H1 (cell line): Measurements from ENCODE around the gene EHHADH. TPM values are rescaled to one million over a fixed set of nuclear protein-coding genes. Genes with fewer than 3 reads are reported as not detected.

ENCODE experiments used
- CTCF ChIA-PET: fragments of 300-600 bp; sonication (Branson Sonifier 250); formaldehyde crosslinking; loops from one replicate; lab custom pipeline; 2021; ENCODE audit not compliant: partially characterized antibody; lab: Charles Lee
- POLR2A ChIA-PET: fragments of 300-600 bp; sonication (Branson Sonifier 250); formaldehyde crosslinking; loops from one replicate; lab custom pipeline; 2021; ENCODE audit warnings: inconsistent platforms; ENCODE audit not compliant: partially characterized antibody; lab: Charles Lee
- DNase-seq, 2 experiments: peaks; one replicate each; pipeline versions ENCODE4 v3.0.0 to v3.0.0-alpha.2; 2010 to 2022; ENCODE audit warnings: low spot score in 2 of 2, low read depth in 1 of 2, mixed read lengths in 1 of 2
- FAIRE-seq: peaks from 2 replicates; lab custom pipeline; 2011; peaks lifted over from hg19 to GRCh38; lab: Jason Lieb, UNC
- H2AFZ ChIP-seq: 2 replicates; pipeline ENCODE4 v1.8.1; 2012; ENCODE audit warnings: low read length, inconsistent platforms
- H2AK5ac ChIP-seq: 2 replicates; pipeline ENCODE4 v1.6.1; 2013; ENCODE audit warnings: low read depth, low read length
- H2BK120ac ChIP-seq: replicated peaks from 2 replicates; pipeline ENCODE3; 2013; ENCODE audit warnings: low read depth, low read length, inconsistent platforms
- H2BK12ac ChIP-seq: 2 replicates; pipeline ENCODE4 v1.6.1; 2013; ENCODE audit warnings: low read depth, low read length
- H2BK15ac ChIP-seq: 2 replicates; pipeline ENCODE4 v1.6.1; 2013; ENCODE audit warnings: low read length
- H2BK20ac ChIP-seq: 2 replicates; pipeline ENCODE4 v1.6.1; 2013; ENCODE audit warnings: low read length
- H2BK5ac ChIP-seq: 2 replicates; pipeline ENCODE4 v1.6.1; 2013; ENCODE audit warnings: low read depth, low read length
- H3K14ac ChIP-seq: 2 replicates; pipeline ENCODE4 v1.6.1; 2013; ENCODE audit warnings: inconsistent platforms; ENCODE audit not compliant: insufficient read length
- H3K18ac ChIP-seq: 2 replicates; pipeline ENCODE4 v1.6.1; 2013; ENCODE audit warnings: low read length; ENCODE audit errors: extremely low read depth
- H3K23ac ChIP-seq: 2 replicates; pipeline ENCODE4 v1.6.1; 2013; ENCODE audit warnings: inconsistent platforms; ENCODE audit not compliant: insufficient read length
- H3K23me2 ChIP-seq: 2 replicates; pipeline ENCODE4 v1.6.1; 2013; ENCODE audit warnings: low read depth, low read length
- H3K27ac ChIP-seq: 2 replicates; pipeline ENCODE4 v1.6.1; 2011; ENCODE audit warnings: low read depth, low read length, inconsistent platforms
- H3K27me3 ChIP-seq, 4 experiments: replicated peaks in 1 of 4; 1 replicate in 1 of 4; 2 replicates in 3 of 4; pipeline versions ENCODE4 v1.6.1 to v1.8.1; 2011 to 2013; ENCODE audit warnings: low read length in 3 of 4, mild to moderate bottlenecking in 3 of 4, inconsistent platforms in 2 of 4, mixed read lengths in 2 of 4, moderate library complexity in 1 of 4; ENCODE audit not compliant: control insufficient read depth in 3 of 4, insufficient read depth in 3 of 4; ENCODE audit errors: extremely low read depth in 1 of 4
- H3K36me3 ChIP-seq, 4 experiments: 2 replicates each; pipeline versions ENCODE4 v1.6.1 to v1.8.1; 2011 to 2013; ENCODE audit warnings: mild to moderate bottlenecking in 4 of 4, low read length in 3 of 4, moderate library complexity in 2 of 4, control low read depth in 1 of 4, inconsistent platforms in 1 of 4; ENCODE audit not compliant: insufficient read depth in 4 of 4, control insufficient read depth in 2 of 4
- H3K4ac ChIP-seq: replicated peaks from 2 replicates; pipeline ENCODE3; 2013; ENCODE audit warnings: low read length, low read depth, mixed read lengths, inconsistent platforms; ENCODE audit not compliant: insufficient read length
- H3K4me1 ChIP-seq, 4 experiments: replicated peaks in 1 of 4; 1 replicate in 1 of 4; 2 replicates in 3 of 4; pipeline versions ENCODE4 v1.6.1 to v1.8.1; 2011 to 2013; ENCODE audit warnings: low read length in 3 of 4, inconsistent platforms in 2 of 4, mixed read lengths in 1 of 4; ENCODE audit not compliant: insufficient read depth in 4 of 4, control insufficient read depth in 3 of 4
- H3K4me2 ChIP-seq, 2 experiments: 2 replicates each; pipeline versions ENCODE4 v1.6.1 to v1.8.1; 2011 to 2013; ENCODE audit warnings: low read depth in 2 of 2, low read length in 2 of 2, control low read depth in 1 of 2, inconsistent platforms in 1 of 2, mild to moderate bottlenecking in 1 of 2; ENCODE audit not compliant: insufficient read depth in 1 of 2
- H3K4me3 ChIP-seq, 4 experiments: fragments of 200-600, 300-600 bp in 1 of 4; sonication (generic), shearing (Covaris generic), sonication (Bioruptor Twin) in 1 of 4; 2 replicates each; pipeline versions ENCODE4 v1.5.1 to v1.8.1; 2011 to 2016; ENCODE audit warnings: low read length in 4 of 4, low read depth in 3 of 4, control low read depth in 2 of 4, inconsistent platforms in 2 of 4, mild to moderate bottlenecking in 2 of 4, mixed read lengths in 1 of 4, moderate library complexity in 1 of 4; ENCODE audit not compliant: insufficient read depth in 2 of 4; ENCODE audit errors: extremely low read depth in 1 of 4
- H3K56ac ChIP-seq: replicated peaks from 2 replicates; pipeline ENCODE3; 2013; ENCODE audit warnings: low read depth, mild to moderate bottlenecking, mixed read lengths, low read length, inconsistent platforms; ENCODE audit not compliant: insufficient read length
- H3K79me1 ChIP-seq: 2 replicates; pipeline ENCODE4 v1.6.1; 2013; ENCODE audit warnings: low read depth, low read length, control low read depth
- H3K79me2 ChIP-seq, 2 experiments: 2 replicates each; pipeline versions ENCODE4 v1.6.1 to v1.8.1; 2012 to 2013; ENCODE audit warnings: low read length in 2 of 2, mild to moderate bottlenecking in 2 of 2, inconsistent platforms in 1 of 2; ENCODE audit not compliant: insufficient read depth in 2 of 2, control insufficient read depth in 1 of 2
- H3K9ac ChIP-seq, 4 experiments: replicated peaks in 1 of 4; 1 replicate in 1 of 4; 2 replicates in 3 of 4; pipeline versions ENCODE4 v1.6.1 to v1.8.1; 2011 to 2013; ENCODE audit warnings: low read depth in 3 of 4, low read length in 3 of 4, control low read depth in 2 of 4, mild to moderate bottlenecking in 2 of 4, moderate library complexity in 2 of 4, inconsistent platforms in 1 of 4; ENCODE audit errors: extremely low read depth in 1 of 4
- H3K9me3 ChIP-seq, 2 experiments: 2 replicates each; pipeline versions ENCODE4 v1.6.1 to v1.8.1; 2012 to 2013; ENCODE audit warnings: mild to moderate bottlenecking in 2 of 2, moderate library complexity in 2 of 2, control low read depth in 1 of 2, inconsistent platforms in 1 of 2, low read depth in 1 of 2, low read length in 1 of 2, mixed read lengths in 1 of 2; ENCODE audit not compliant: insufficient read depth in 2 of 2
- H4K20me1 ChIP-seq, 2 experiments: replicated peaks in 1 of 2; 2 replicates each; pipeline versions ENCODE3 to v1.8.1; 2011 to 2013; ENCODE audit warnings: inconsistent platforms in 2 of 2, low read length in 2 of 2, mild to moderate bottlenecking in 1 of 2; ENCODE audit not compliant: insufficient read depth in 2 of 2, control insufficient read depth in 1 of 2
- H4K5ac ChIP-seq: 2 replicates; pipeline ENCODE4 v1.6.1; 2013; ENCODE audit warnings: low read length, low read depth, mixed read lengths, inconsistent platforms; ENCODE audit not compliant: insufficient read length
- H4K8ac ChIP-seq: 2 replicates; pipeline ENCODE4 v1.8.0; 2013; ENCODE audit warnings: mild to moderate bottlenecking, moderate library complexity, low read length, inconsistent platforms; ENCODE audit not compliant: insufficient read depth; ENCODE audit errors: extremely low read depth
- H4K91ac ChIP-seq: replicated peaks from 2 replicates; pipeline ENCODE3; 2013; ENCODE audit warnings: low read length, mixed read lengths, inconsistent platforms; ENCODE audit not compliant: insufficient read length
- BCL11A ChIP-seq, 2 experiments: IDR thresholded peaks; one replicate each; pipeline ENCODE4 v1.6.1; 2011; ENCODE audit warnings: low read depth in 2 of 2, low read length in 2 of 2, mild to moderate bottlenecking in 2 of 2
- CHD1 ChIP-seq: IDR thresholded peaks from 2 replicates; pipeline ENCODE4 v1.6.1; 2012; ENCODE audit warnings: low read depth, low read length, improper control_type of control experiment
- E2F6 ChIP-seq: IDR thresholded peaks from 2 replicates; pipeline ENCODE4 v1.6.1; 2012; ENCODE audit warnings: inconsistent platforms
- EGR1 ChIP-seq: IDR thresholded peaks from 2 replicates; pipeline ENCODE4 v1.6.1; 2011; ENCODE audit warnings: low read depth, low read length, borderline replicate concordance
- HDAC6 ChIP-seq: IDR thresholded peaks from one replicate; pipeline ENCODE4 v1.7.1; 2012; ENCODE audit warnings: low read depth, mild to moderate bottlenecking, inconsistent platforms, low read length, moderate library complexity
- JUN ChIP-seq: IDR thresholded peaks from 2 replicates; pipeline ENCODE4 v1.6.1; 2011; ENCODE audit warnings: low read depth, mild to moderate bottlenecking, improper control_type of control experiment, low read length
- KDM1A ChIP-seq: fragments of 200-600, 300-600 bp; sonication (generic); IDR thresholded peaks from 2 replicates; pipeline ENCODE4 v1.7.1; 2016; ENCODE audit warnings: mild to moderate bottlenecking, low read length, borderline replicate concordance
- SAP30 ChIP-seq: fragments of 300-600 bp; sonication (generic); IDR thresholded peaks from 2 replicates; pipeline ENCODE4 v1.7.1; 2012; ENCODE audit warnings: low read length, moderate library complexity, mild to moderate bottlenecking, inconsistent platforms; ENCODE audit not compliant: insufficient read depth, insufficient replicate concordance
- SP1 ChIP-seq: IDR thresholded peaks from 2 replicates; pipeline ENCODE4 v1.6.1; 2011; ENCODE audit warnings: low read depth, low read length
- TAF1 ChIP-seq: IDR thresholded peaks from 2 replicates; pipeline ENCODE4 v1.6.1; 2011; ENCODE audit warnings: mild to moderate bottlenecking, low read depth, low read length
- TBP ChIP-seq: IDR thresholded peaks from 2 replicates; pipeline ENCODE4 v1.6.1; 2011; ENCODE audit warnings: low read depth, low read length, improper control_type of control experiment
- TEAD4 ChIP-seq: IDR thresholded peaks from 2 replicates; pipeline ENCODE4 v1.6.1; 2012; ENCODE audit warnings: low read depth, low read length, inconsistent platforms, mixed read lengths
- WGBS, 2 experiments: shearing (Covaris generic) in 1 of 2; methylation state at CpG; one replicate each; pipeline versions ENCODE4 v1.1.6 to v1.1.7; 2013 to 2015; ENCODE audit warnings: low lambda C conversion rate in 2 of 2, mixed read lengths in 2 of 2, inconsistent platforms in 1 of 2, low coverage in 1 of 2, missing lambda C conversion rate in 1 of 2; ENCODE audit not compliant: insufficient replicate concordance in 2 of 2, insufficient coverage in 1 of 2, insufficient read length in 1 of 2; ENCODE audit errors: extremely low coverage in 1 of 2, missing lambda C conversion rate in 1 of 2; 5-methylcytosine and 5-hydroxymethylcytosine counted together
- polyA plus RNA-seq, 7 experiments: library from polyadenylated mRNA; depleted of rRNA in 3 of 7; stranded (reverse) in 5 of 7; unstranded in 2 of 7; fragments of >200 nt in 5 of 7; fragments of 200-250 nt in 2 of 7; gene quantifications; 1 replicate in 5 of 7; 2 replicates in 1 of 7; 4 replicates in 1 of 7; pipeline versions ENCODE4 v1.2.1 to v1.2.3, GENCODE V29; 2011 to 2013; ENCODE audit warnings: missing spikeins in 2 of 7, mixed read lengths in 2 of 7
- total RNA-seq: library from RNA; stranded (reverse); fragmentation: NEBNext Ultra II Directional; extraction: Animal tissue kit (Norgen Biotek cat#: 25700); gene quantifications from 2 replicates; pipeline ENCODE4 v1.2.1, GENCODE V29; 2021
- TF ChIP-seq, protein P1 (sequence below): IDR thresholded peaks from 2 replicates; pipeline ENCODE4 v1.6.1; 2012; ENCODE audit warnings: low read length, inconsistent platforms

EHHADH gene
- total and polyA plus RNA-seq, 2 of the 8 experiments (the other 6 are each of a cell fraction or from before 2014, with no cell fraction given): 1.4 to 3.5 TPM

DNA sequence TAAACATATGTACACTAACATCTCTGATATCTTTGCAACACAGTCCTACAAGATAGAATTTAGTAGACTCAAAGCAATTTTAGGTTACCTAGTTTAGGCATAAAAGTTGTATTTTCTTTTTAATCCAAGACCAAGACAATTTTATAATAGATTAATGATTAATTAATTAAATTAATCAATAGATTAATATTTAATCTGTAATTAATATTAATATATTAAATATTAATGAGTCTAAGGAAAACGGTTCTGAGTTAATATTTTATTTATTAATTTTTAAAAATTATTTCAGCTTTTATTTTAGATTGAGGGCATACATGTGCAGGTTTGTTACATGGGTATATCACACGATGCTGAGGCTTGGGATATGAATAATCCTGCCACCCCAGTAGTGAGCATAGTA is 49.0 kb downstream of the EHHADH start:
- Histone ChIP-seq H4K5ac (no peak overlapping the region), H3K56ac (no peak overlapping the region), H2AFZ (no peak overlapping the region), H3K9me3 (no peaks in the 10 kb centered on the region), H2BK12ac (no peak overlapping the region), H2AK5ac (no peak overlapping the region), H3K9ac (no peak overlapping the region), H3K27ac (no peak overlapping the region), H3K23ac (no peak overlapping the region), H3K14ac (no peak overlapping the region), H3K4me2 (no peak overlapping the region), H3K23me2 (no peaks in the 10 kb centered on the region), H2BK5ac (no peak overlapping the region), H3K27me3 (no peaks in the 10 kb centered on the region), H4K8ac (no peak overlapping the region), H3K18ac (no peak overlapping the region), H4K20me1 (no peaks in the 10 kb centered on the region), H2BK20ac (no peak overlapping the region), H3K79me2 (no peaks in the 10 kb centered on the region), H2BK15ac (no peak overlapping the region), H3K36me3 (no peaks in the 10 kb centered on the region), H3K4ac (no peak overlapping the region), H3K79me1 (no peaks in the 10 kb centered on the region), H2BK120ac (no peak overlapping the region), H3K4me3 (no peak overlapping the region), H3K4me1 (no peaks in the 10 kb centered on the region), H4K91ac (no peak overlapping the region)
- DNase-seq (no peak), FAIRE-seq (no peak)
- ChIA-PET POLR2A (no interaction called here), CTCF (interaction anchor here (1.1 to 2.3 kb wide), 4 partner anchors 10 to 134 kb away, joined by 3 to 7 read pairs (median 6); no protein-coding TSS in a partner anchor)
- WGBS, 2 experiments: 86% methylated on average over 2 of the region's 2 CpGs; no CpG with 5 or more reads in 1 of the 2 experiments
- TF ChIP-seq TAF1 (no peak), TBP (no peak), EGR1 (no peak), E2F6 (no peak), KDM1A (no peak), SP1 (no peak), CHD1 (no peak), HDAC6 (no peak), SAP30 (no peak), JUN (no peak), BCL11A (IDR thresholded peaks at IDR 0.05; ENCODE audit: low read depth in 2 of 2, low read length in 2 of 2) (no peak), TEAD4 (no peak)
- TF ChIP-seq, protein P1, sequence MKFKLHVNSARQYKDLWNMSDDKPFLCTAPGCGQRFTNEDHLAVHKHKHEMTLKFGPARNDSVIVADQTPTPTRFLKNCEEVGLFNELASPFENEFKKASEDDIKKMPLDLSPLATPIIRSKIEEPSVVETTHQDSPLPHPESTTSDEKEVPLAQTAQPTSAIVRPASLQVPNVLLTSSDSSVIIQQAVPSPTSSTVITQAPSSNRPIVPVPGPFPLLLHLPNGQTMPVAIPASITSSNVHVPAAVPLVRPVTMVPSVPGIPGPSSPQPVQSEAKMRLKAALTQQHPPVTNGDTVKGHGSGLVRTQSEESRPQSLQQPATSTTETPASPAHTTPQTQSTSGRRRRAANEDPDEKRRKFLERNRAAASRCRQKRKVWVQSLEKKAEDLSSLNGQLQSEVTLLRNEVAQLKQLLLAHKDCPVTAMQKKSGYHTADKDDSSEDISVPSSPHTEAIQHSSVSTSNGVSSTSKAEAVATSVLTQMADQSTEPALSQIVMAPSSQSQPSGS: no peak
